Skin of body (tissue), 2 donors: Measurements from ENCODE around the gene GPR107. TPM values are rescaled to one million over a fixed set of nuclear protein-coding genes. Genes with fewer than 3 reads are reported as not detected.

Experiments
- DNase-seq: peaks from one replicate; lab custom pipeline; 2025; lab: John Stamatoyannopoulos, UW
- total RNA-seq: library from RNA; depleted of rRNA; stranded (reverse); fragments of >200 nt; gene quantifications from one replicate; pipeline ENCODE4 v1.2.3, GENCODE V29; 2014

Gene GPR107
- total RNA-seq, 1 donor from 2014 or later = 31.4 TPM

GRCh38 chr9:130159915-130160670 is 106.4 kb downstream of the GPR107 start:
- DNase-seq = no peak

GRCh38 chr9:130160862-130161470 is 107.3 kb downstream of the GPR107 start:
- no peak for DNase-seq

GRCh38 chr9:130165579-130165978 is 111.9 kb downstream of the GPR107 start:
- DNase-seq = no peak

- no peak for DNase-seq
Observed at GRCh38 chr9:130166399-130166798, 112.7 kb downstream of the GPR107 start.

DNA sequence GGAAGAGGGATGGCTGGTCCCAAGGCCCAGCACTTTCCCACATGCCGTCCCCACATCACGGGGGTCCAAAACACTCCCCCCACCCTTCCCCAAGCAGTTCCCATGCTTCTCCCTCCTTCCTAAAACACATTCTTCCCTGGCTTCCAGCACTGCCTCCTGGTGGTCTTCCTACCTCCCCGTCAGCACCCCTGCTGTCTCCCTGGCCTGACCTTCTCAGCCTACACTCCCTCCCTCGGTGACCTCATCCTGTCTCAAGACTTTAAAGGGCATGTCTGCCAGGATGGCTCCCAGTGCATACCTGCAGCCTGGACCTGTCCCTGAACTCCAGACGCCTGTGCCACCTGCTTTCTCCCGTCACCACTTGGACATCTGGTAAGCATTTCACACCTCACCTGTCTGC is 114.2 kb downstream of the GPR107 start:
- no peak for DNase-seq

- no peak for DNase-seq
Observed at GRCh38 chr9:130171226-130172148, 117.8 kb downstream of the GPR107 start.

GRCh38 chr9:130172161-130172857 is 118.6 kb downstream of the GPR107 start, which contains the start of gene NCS1:
Gene NCS1, plus strand, starts transcription at chr9:130172404. Its CDS starts 260 bp downstream, at chr9:130172664.
- peak; percentile 28 for DNase-seq

GRCh38 chr9:130172858-130173665 is 119.4 kb downstream of the GPR107 start:
- no peak for DNase-seq

- DNase-seq = no peak
Observed at GRCh38 chr9:130173666-130173983, 119.9 kb downstream of the GPR107 start.

- DNase-seq = no peak
Observed at GRCh38 chr9:130174025-130174424, 120.3 kb downstream of the GPR107 start.

GRCh38 chr9:130174920-130175321 is 121.2 kb downstream of the GPR107 start:
- DNase-seq = no peak

- no peak for DNase-seq
Observed at GRCh38 chr9:130175355-130175754, 121.6 kb downstream of the GPR107 start.

- DNase-seq = no peak
Observed at GRCh38 chr9:130176760-130177159, 123.1 kb downstream of the GPR107 start.

- DNase-seq = no peak
Observed at GRCh38 chr9:130177898-130178805, 124.4 kb downstream of the GPR107 start.

- no peak for DNase-seq
Observed at GRCh38 chr9:130179331-130179907, 125.7 kb downstream of the GPR107 start.

- DNase-seq = no peak
Observed at GRCh38 chr9:130180516-130180915, 126.8 kb downstream of the GPR107 start.

- no peak for DNase-seq
Observed at GRCh38 chr9:130181678-130182380, 128.1 kb downstream of the GPR107 start.

DNA sequence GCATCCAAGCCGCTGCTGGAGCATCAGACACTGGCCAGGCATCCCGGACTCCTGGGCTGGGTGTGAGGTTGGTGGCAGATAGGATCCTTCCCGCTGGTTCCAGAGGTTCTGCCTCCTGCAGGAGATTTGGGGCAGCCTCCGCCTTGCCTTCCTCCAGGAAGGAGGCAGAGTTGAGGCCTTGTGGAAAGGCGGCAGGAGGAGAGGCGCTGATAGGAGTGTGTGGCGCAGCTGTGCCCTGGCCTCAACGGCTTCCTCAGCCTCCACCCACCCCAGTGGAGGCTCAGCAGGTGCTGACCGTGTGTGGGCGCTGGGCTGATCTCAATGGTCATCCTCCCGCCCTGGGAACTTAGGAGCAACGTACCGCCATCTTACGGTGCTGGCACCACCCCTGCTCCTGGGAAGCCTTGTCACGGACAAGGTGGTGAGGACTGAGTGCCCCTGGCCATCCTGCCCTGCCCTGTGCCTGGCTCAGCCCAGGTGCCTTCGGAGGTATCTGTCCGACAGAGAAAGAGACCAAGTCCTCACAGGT is 128.7 kb downstream of the GPR107 start:
- no peak for DNase-seq
